Fibroblast of mammary gland (primary cell): ENCODE results near the gene INPP5B.
A peak's percentile ranks its signal among the peaks of the same experiment; 100 is the strongest.

Experiments used
- DNase-seq: peaks from one replicate; pipeline ENCODE4 v3.0.0-alpha.2; 2010; ENCODE audit warnings: low read depth
- H3K4me3 ChIP-seq: 2 replicates; pipeline ENCODE4 v1.5.1; 2011; ENCODE audit warnings: low read depth, mild to moderate bottlenecking, low read length, moderate library complexity; ENCODE audit not compliant: control insufficient read depth
- TF ChIP-seq, protein P1 (sequence below): conservative IDR thresholded peaks from 2 replicates; pipeline ENCODE4 v1.5.1; 2011; ENCODE audit warnings: low read depth, low read length, inconsistent platforms; ENCODE audit not compliant: control insufficient read depth, insufficient read depth

The INPP5B gene

DNA sequence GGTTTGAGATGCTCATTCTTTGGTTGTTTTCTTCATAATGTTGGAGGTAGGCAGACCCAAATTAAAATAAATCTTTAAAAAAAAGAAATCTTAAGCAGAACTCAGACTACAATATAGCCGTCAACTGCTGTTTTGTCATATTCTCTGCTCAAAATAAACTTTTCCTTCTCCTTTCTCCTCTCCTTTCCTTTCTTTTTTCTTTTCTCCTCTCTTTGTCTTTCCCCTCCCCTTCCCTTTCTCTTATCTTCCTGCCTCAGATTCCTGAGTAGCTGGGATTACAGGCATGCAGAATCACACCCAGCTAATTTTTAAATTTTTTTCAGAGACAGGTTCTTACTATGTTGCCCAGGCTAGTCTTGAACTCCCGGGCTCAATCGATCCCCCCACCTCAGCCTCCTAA, 62.7 kb downstream of the INPP5B start:
- no peak for DNase-seq
- TF ChIP-seq, protein P1, sequence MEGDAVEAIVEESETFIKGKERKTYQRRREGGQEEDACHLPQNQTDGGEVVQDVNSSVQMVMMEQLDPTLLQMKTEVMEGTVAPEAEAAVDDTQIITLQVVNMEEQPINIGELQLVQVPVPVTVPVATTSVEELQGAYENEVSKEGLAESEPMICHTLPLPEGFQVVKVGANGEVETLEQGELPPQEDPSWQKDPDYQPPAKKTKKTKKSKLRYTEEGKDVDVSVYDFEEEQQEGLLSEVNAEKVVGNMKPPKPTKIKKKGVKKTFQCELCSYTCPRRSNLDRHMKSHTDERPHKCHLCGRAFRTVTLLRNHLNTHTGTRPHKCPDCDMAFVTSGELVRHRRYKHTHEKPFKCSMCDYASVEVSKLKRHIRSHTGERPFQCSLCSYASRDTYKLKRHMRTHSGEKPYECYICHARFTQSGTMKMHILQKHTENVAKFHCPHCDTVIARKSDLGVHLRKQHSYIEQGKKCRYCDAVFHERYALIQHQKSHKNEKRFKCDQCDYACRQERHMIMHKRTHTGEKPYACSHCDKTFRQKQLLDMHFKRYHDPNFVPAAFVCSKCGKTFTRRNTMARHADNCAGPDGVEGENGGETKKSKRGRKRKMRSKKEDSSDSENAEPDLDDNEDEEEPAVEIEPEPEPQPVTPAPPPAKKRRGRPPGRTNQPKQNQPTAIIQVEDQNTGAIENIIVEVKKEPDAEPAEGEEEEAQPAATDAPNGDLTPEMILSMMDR, result no peak
- no peak overlapping the region for H3K4me3 ChIP-seq

DNA sequence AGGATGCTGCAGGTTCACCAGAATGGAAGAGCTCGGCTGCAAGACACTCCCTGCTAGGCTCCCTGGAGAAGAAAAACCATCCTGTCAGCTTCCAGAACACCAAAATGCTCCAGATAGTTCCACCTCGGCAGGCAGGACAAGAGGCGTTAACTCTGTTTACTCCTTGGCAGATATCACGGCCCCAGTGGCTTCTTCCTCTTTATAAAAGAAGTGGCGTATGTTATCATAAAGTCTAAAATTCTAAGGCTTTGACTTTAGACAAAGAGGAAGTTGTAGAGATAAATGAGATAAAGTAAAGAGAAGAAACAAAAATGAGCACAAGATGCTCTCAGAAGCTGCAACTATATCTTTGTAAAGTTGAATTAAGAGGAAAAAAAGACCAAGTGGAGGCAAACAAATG, 63.2 kb downstream of the INPP5B start:
- no peak for DNase-seq
- TF ChIP-seq, protein P1, result no peak

DNA sequence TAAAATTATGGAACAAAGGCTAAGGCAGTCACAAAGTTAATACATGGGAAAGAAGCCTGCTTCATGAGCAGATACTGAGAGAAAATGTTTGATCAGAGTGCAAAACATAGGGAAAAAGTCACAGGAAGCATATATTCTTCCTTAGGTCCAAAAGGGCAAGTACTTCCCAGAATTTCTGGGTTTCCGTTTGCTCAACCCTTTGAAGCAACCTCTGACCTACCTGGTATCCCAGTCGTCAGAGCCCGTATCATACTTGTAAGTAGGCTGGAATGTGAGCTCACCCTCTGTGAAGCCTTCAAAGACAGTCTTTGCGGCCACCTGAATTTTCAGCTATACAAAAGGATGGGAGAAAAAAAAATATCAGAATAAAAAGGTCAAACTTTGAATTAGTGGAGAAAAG, 67.0 kb downstream of the INPP5B start:
- no peak for DNase-seq
- TF ChIP-seq, protein P1, result no peak
- no peak overlapping the region for H3K4me3 ChIP-seq

More for the DNA sequence above, 63.2 kb downstream of the INPP5B start:
- H3K4me3 ChIP-seq, result no peak overlapping the region

DNA sequence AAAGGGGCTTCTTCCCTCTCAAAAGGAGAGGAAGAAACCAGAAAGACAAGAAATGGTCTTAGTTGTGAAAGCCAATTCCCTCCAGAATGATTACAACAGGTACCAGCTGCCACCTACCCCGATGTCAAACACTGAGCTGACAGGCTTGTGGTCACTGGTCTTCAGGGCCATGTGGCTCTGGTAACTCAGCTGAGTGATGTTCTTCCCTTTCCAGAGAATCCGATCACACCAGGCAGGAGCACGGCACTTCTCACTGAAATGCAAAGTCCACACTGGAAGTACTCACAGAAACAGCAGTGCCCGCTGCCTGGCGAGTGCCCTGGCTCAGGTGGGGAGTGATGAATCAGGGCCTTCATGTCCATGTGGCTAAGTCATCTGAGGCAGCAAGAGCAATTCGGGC, 68.8 kb downstream of the INPP5B start:
- no peak for DNase-seq
- H3K4me3 ChIP-seq, result no peak overlapping the region
- TF ChIP-seq, protein P1, result no peak

DNA sequence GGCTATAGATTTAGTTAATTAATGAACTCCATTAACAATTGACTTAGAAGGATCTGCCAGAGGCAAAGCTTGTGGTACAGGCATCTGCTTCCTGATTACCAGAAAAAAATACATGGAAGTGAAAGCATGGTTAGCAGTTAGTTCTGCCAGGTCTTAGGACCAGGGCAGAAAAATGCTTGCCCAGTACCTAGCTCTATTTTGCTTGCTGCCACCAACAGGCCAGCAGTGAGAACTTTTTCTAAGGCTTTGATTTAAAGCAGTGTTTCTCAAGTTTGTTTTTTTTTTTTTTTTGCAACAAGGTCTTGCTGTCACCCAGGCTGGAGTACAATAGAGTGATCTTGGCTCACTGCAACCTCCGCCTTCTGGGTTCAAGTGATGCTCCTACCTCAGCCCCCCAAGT, 71.0 kb downstream of the INPP5B start:
- no peak overlapping the region for H3K4me3 ChIP-seq
- DNase-seq, result peak; percentile 19
- TF ChIP-seq, protein P1, result no peak

DNA sequence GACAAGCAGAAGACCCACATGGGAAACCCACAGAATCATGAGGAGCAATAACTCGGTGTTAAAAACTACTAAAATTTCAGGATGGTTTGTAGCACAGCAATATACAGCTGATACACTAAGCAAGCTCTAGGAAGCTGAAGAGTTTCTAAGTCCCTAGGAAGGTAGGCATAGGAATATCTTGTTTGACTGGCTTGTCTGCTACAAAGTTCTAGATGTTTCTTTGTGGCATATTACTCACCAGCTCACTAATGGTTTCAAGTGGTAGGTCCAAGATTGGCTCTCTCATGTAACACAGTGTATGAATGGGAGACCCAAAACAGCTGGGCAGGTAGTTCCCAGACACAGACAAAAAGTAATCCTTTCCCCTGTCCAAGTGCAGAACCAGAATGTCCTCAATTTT, 74.2 kb downstream of the INPP5B start:
- no peak overlapping the region for H3K4me3 ChIP-seq
- DNase-seq, result no peak
- TF ChIP-seq, protein P1, result no peak

DNA sequence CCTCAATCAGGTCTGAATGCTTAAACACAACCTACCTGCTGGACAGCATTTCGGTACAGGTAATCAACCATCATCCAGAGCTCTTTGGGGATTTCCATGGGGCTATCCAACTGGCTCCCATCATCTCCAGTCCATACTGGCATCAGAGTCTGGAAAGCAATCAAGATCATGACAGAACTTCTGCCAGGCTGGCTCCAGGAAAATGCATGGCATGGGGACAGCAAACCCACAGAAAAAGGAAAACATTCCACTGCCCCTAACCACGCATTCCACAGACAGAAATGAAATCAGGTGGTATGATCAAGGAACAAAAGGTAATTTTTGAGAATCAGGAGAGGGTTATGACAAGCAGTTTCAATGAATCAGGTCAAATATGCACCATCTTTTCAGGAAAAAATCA, 78.4 kb downstream of the INPP5B start:
- no peak for DNase-seq
- TF ChIP-seq, protein P1, result no peak
- no peak overlapping the region for H3K4me3 ChIP-seq
